MV-4-11 (cell line): ENCODE results near the gene RGMA.

Source experiments
- DNase-seq: peaks from one replicate; lab custom pipeline; 2025; lab: John Stamatoyannopoulos, UW

Gene RGMA

DNA sequence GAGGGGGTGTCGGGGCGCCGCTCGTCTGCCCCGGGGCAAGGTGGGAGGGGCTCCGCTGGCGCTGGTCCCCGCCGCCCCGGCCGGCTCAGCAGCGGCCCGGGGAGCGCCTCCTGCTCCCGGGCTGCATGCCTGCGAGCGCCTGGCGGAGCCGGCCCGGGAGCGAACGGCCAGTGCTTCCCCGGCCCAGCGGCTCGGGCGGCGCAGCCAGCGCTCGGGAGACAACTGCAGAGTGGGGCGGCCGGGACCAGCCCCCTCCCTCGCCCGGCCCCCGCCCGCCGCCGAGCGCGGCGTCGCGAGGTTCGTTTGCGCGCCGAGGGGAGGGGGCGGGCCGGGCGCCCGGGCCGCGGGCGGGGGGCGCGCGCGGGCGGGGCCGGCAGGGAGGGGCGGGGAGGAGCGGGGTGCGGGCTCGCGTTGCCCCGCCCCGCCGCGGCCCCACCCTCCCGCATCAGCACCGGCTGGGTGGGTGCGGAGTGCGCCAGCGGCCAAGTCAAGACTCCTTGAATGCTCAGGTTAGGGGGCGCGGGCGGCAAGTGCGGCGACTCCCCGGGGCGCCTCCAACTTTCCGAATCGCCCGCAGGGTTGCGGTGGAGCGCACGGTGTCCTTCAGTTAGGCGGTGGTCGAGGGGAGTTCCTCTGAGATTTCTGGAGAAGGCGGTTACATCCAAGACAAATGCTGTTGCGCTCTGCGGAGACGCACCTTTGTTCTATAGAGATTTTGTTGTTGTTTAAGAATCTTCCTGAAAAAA lies at the start of gene RGMA:
TSS of gene RGMA (minus strand) at position 231 of the 746 bp plus-strand sequence. CDS start 279 bp downstream, outside the sequence.
- DNase-seq, result no peak

- no peak for DNase-seq
Observed at GRCh38 chr15:93136606-93137005, 47.6 kb upstream of the RGMA start.

GRCh38 chr15:93135997-93136397 lies 47.0 kb upstream of the RGMA start:
- DNase-seq, result no peak

GRCh38 chr15:93135459-93135858 lies 46.4 kb upstream of the RGMA start:
- no peak for DNase-seq

DNA sequence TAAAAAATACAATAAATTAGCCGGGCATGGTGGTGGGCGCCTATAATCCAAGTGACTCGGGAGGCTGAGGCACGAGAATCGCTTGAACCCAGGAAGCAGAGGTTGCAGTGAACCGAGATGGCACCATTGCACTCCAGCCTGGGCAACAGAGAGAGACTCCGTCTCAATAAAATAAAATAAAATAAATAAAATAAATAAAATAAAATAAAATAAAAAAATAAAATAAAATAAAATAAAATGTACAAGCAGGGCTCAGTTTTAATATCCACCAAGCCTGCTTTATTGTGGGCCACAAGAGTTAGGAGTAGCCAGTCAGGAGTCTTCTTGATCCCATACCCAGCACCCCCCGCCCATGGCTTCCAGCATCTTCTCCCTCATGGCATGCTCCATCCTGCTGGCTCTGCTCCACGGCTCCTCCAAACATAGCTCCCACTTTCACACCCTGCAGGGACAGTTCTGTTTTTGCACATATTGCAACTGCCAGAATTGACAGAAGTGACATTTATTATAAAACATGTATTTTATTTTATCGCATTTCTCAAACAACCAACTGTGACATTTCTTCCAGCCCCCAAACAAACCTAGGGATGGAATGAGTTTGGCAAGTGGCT lies 42.6 kb upstream of the RGMA start:
- no peak for DNase-seq

DNA sequence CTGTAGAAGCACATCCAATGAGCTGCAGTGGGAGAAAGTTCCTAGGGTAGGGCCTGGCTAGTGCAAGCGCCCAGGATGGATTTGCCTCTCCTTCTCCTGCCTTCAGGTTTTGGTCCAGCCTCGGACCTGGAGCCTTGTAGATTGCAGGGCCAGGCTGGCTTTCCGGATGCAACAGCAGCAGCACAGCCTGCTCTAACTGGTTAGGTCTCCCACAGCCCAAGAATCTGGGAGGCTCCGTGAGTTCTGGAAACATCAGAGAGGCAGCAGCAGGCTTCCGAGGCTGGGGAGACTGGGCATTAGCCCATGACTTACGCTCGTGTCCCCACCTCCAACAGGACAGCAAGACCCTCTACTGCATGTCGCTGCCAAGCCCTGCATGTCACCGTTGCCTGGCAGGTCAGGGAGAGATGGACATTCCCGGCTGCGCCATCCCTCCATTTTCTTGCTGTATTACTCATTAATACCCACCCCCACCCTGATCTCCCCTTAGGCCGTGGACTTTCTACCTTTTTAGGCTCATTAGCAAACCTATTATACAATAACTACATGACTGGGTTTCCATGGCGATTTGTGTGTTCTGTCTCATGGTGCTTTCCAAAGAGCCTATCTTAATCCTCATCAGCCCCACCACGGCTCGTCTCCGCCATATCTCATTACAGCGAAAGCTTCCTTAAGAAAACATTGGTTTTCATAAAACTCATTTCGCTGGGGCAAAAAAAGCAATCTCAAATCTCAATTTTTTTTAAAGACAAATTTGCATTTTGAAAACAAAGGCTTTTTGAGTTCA lies 40.9 kb upstream of the RGMA start:
- DNase-seq, result no peak

DNA sequence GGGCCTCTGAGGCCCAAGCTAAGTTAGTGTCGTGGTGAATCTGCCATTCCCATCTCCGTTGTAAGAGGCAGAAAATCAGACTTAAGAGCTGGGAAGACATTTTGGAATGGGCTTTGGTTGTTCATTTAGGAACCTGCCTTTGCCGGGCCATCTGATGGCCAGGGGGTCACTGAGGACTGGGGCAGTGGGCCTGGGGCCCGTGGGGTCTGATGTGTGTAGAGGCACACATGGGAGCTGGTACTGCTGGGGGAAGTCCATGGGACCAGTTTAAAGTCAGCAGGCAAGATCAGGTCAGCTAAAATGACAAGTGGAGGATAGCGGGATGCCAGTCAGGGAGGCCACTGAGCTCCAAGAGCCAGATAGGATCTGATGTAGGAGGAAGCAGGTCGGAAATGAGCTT lies 38.3 kb upstream of the RGMA start:
- DNase-seq, result no peak

- no peak for DNase-seq
Observed at GRCh38 chr15:93126599-93126998, 37.6 kb upstream of the RGMA start.

DNA sequence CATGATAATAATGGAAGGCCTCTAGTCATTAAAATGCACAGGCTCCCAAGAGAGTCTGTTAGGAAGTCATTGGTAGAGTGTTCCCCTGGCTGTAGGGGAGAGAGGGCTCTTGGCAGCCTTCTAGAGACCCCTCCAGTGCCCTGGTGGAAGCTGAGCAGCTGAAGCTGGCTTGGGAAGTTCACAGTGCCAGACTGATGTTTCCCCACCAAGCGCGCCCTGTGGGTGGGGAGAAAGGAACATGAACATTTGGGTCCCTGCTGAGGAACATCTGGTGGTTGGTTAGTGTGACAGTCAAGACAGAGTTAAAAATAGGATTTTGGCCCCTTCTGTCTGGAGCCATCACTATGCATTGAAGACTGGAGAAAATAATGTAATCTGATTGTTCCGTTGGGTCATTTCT lies 37.1 kb upstream of the RGMA start:
- no peak for DNase-seq

GRCh38 chr15:93124126-93124525 lies 35.1 kb upstream of the RGMA start:
- DNase-seq, result no peak

DNA sequence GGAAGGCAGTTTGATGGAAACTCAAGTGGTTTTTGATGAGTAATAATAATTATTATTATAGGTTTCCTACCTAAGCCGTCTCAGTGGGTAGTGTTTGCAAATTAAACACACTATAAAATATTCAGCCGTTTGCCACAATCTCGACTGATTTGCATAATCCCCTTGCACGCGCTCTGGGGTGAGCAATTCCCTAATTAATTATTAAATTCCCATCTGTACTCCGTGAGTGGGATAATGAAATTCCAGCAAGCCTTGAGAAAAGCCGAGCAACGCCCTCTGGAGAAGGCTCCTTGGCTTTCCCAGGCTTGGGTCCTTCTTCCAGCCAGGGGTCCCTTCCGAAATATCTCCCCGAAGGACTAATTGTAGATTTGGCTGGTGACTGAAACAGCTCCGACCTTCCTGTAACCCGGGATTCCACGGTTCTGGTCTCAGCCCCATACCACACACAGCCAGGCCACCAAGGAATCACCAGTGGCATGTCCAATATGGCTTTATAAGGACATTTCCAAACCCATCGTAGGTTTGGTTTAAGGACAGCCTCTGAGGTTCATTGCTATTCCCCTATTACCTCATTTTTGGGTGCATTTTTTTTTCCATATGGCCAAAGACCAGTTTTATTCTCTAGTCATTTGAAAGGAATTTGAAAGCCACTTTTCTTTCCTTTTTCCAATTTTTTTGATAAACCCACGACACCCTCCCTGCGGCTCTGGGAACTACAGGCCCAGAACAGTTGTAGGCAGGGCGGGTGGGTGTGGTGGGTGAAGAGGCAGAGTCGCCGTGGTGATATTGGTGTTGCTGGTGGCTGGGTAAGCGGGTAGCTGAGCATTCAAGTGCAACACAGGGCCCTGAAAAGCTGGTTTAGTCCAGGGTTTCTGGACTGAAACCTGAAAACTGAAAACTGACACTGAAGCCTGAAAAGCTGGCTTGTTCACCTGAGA lies 33.2 kb upstream of the RGMA start:
- DNase-seq, result no peak

GRCh38 chr15:93121107-93121506 lies 32.1 kb upstream of the RGMA start:
- DNase-seq, result no peak

GRCh38 chr15:93118904-93119303 lies 29.9 kb upstream of the RGMA start:
- DNase-seq, result no peak

DNA sequence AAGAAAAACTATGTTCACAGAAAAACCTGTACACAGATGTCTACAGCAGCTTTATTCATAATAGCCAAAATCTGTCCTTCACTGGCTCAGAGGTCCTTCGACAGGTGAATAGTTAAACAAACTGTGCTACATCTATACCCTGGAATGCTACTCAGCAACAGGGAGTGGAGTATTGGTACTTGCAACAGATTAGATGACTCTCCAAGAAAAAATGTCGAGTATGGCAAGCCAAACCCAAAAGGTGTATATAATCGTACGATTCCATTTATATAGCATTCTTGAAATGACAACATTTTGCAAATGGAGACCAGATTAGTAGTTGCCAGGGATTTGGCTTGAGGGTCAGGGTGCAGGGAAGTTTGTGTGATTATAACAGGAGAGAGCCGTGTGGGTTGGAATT lies 22.4 kb upstream of the RGMA start:
- DNase-seq, result no peak

- no peak for DNase-seq
Observed at GRCh38 chr15:93110502-93111040, 21.6 kb upstream of the RGMA start.

DNA sequence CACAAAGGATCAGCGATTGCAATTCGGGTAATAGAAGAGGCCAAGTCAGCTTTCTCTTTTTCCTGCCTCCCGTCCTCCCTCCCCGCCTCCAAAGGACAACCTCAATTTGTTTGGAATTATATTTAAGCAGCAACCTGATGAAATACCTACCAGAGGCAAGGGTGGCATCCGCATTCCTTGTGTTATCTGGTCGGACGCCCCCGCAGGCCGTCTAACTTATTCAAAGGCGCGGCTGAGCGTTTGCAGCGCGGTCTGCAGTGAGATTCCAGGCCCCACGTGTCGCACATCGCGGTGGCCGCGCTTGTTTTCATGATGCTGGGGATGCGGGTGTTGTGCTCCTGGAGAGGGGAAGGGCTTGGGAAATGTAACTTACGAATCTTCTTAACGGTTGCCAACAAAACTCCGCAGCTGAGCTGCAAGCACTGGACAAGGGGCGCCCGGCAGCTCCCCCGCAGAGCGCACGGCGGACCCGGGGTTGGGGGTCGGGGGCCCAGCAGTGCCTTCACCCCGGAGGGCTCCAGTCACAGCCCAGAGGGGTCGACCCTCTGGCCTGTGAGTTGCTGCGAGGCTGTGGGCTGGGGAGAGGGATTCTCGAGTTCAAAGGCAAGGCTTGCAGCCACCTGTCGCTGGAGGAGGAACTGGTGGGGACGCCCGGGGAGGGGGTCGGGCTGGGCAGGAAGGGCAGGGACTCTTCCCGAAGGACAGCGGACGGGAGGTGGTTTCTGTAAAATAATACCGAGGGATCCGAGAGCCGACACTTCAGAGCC lies 20.5 kb upstream of the RGMA start:
- no peak for DNase-seq

- DNase-seq, result no peak
Observed at GRCh38 chr15:93107646-93108045, 18.6 kb upstream of the RGMA start.

GRCh38 chr15:93105485-93105884 lies 16.5 kb upstream of the RGMA start:
- no peak for DNase-seq

- DNase-seq, result no peak
Observed at GRCh38 chr15:93103823-93104222, 14.8 kb upstream of the RGMA start.

DNA sequence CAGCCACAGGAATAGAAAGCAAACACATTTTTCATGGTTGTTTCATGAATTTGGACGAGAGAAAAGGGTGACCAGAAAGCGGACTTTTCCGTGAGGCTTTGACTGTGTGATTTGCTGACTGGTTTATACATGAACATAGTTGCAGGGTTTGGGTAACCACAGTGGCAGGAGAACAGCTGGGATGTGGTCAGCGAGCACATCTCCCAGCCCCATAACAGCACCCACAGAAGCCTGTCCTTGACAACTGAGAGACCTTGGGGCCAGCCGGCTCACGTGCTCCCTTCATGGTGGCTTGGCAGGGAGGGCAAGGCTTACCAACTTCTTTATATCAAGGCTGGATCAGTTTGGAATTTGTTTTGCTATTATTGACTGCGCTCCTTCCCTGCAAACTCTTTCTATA lies 13.2 kb upstream of the RGMA start:
- peak; percentile 77 for DNase-seq

GRCh38 chr15:93093765-93094164 lies 4.8 kb upstream of the RGMA start:
- DNase-seq, result no peak
